Subcutaneous adipose tissue (tissue), 4 donors: Measurements from ENCODE around the gene EPHA3. TPM values are rescaled to one million over a fixed set of nuclear protein-coding genes. Genes with fewer than 3 reads are reported as not detected.

Experiments used
- total RNA-seq, 4 donors: library from RNA; depleted of rRNA; stranded (reverse); fragments of >200 nt; gene quantifications; one replicate each; pipeline ENCODE4 v1.1.0, GENCODE V29; 2016
- TF ChIP-seq, protein P1 (sequence below): fragments of 450-650 bp; IDR thresholded peaks from one replicate; pipeline ENCODE4 v1.5.1; 2016; ENCODE audit warnings: low read depth, mild to moderate bottlenecking, control low read depth, antibody characterized with exemption, moderate library complexity

The EPHA3 gene
- total RNA-seq, 4 donors from 2014 or later = 5.6 to 7.2 (median 6.1) TPM

DNA sequence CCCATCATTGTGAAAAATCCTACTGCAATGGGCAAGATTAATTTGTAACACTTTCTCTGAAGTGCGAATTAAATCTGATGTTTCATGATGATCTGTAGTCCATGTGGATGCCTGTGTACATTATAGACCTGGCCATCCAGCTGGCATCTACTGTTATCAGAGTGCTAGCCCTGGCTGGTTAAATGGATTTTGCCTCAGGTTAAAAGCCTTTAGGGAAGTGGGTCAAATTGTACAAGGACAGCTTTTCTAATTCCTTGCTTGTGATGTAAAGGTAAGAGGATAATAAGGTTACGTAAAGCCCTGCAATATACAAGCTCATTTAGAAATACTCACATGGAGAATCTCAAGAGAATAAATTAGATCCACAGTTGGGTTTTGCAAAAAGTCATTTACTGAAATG lies 138.2 kb downstream of the EPHA3 start:
- TF ChIP-seq, protein P1, sequence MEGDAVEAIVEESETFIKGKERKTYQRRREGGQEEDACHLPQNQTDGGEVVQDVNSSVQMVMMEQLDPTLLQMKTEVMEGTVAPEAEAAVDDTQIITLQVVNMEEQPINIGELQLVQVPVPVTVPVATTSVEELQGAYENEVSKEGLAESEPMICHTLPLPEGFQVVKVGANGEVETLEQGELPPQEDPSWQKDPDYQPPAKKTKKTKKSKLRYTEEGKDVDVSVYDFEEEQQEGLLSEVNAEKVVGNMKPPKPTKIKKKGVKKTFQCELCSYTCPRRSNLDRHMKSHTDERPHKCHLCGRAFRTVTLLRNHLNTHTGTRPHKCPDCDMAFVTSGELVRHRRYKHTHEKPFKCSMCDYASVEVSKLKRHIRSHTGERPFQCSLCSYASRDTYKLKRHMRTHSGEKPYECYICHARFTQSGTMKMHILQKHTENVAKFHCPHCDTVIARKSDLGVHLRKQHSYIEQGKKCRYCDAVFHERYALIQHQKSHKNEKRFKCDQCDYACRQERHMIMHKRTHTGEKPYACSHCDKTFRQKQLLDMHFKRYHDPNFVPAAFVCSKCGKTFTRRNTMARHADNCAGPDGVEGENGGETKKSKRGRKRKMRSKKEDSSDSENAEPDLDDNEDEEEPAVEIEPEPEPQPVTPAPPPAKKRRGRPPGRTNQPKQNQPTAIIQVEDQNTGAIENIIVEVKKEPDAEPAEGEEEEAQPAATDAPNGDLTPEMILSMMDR = no peak

DNA sequence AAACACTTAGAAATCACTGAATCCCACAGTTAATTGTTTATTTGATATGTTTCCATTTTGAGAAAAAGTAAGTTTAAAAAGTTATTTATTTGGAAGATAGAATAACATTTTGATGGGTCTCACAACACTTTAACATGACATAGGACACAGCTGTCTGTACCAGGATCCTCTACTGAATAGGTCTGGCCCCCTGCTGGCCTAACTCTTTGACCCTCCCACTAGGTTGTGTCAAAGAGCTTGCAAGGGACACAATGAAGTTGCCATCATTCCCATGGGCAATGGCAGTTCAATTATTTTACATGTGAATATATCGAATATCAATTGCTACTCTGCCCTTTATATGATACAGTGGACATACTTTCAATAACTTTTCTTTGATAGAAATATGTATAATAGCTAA lies 138.9 kb downstream of the EPHA3 start:
- TF ChIP-seq, protein P1 = no peak

DNA sequence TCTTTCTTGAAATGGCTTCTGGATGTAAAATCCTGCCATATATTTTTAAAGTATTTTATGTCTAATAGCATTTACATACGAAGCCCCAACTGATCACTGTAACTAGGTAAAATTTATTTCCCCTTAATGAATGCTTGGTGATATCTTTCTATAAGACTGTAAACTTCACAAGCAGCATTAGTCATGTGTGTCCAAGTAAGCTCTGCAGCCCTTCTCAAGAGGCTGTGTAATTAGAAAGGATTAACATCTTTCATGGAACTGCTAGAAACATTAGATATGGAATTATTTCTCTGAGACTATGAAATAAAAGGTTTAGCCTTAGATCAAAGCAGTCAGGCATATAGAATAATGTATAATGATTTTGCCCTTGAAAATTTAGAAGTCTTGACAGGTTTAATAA lies 143.3 kb downstream of the EPHA3 start:
- TF ChIP-seq, protein P1 = no peak

DNA sequence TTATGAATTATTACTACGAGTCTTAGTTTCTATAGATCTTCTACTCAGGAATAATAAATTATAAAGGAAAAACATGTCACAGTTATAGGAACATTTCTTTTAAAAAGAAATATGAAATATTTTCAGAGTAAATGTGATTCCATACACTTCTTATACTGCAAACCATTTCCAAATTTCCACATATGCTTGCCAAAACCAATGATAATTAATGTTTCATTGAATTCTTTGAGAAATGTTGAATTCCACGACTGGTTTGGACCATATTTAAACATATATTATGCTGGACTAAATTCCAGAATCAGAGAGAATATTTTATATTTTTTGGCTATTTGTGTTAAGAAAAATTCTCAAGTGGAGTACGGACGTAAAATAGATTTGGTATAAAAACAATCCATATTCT lies 144.6 kb downstream of the EPHA3 start:
- TF ChIP-seq, protein P1 = no peak

DNA sequence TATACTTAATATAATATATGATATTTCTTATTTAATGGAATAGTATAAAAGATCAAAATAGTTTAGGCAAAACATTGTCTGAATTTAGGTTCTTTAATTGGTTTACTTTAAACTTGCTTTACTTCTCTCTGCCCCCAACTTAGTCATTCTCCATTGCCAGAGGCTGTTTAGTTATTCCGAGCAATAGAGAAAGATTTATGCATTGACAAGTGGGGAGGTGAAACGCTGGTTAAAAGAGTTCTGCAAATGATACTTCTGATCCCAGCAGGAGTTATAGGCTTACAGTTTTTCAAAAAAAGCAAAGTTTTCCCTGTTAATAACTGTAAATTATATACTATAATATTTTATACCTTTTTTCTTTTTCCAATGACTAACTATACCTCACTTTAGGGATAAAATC lies 145.4 kb downstream of the EPHA3 start:
- TF ChIP-seq, protein P1 = no peak

DNA sequence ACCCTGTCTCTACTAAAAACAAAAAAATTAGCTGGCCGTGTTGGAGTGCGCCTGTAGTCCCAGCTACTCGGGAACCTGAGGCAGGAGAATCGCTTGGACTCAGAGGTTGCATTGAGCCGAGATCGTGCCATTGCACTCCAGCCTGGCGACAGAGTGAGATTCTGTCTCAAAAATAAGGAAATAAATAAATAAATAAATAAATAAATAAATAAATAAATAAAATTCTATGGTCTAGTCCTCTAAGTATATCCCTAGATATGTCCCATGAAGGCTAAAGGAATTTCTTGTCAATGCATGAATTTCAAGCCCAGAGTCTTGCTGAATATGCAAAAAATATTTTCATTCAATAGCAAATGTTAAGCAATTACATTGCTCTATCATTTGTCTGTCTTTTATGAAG lies 149.0 kb downstream of the EPHA3 start:
- TF ChIP-seq, protein P1 = no peak

DNA sequence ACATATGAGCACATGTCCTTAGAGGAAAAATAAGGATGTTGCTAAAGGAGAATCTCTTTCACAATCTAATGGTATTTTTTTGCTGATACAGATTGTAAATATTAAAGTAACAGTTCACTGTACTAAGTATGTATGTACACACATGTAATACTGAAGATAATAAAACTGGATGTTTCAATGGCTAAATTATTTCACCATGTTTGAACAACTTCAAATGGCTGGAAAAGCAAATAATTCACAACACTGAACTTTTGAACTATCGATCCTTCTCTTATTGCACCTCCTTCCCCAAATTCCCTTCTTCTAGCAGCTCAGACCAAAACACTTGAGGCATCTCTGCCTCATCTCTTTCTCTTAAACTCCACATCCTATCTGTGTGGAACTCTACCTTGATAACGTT lies 149.5 kb downstream of the EPHA3 start:
- TF ChIP-seq, protein P1 = no peak
